Measurements from ENCODE around the gene PPT2. TPM values are rescaled to one million over a fixed set of nuclear protein-coding genes. Genes with fewer than 3 reads are reported as not detected.

PPT2 gene
- polyA plus RNA-seq, 2 of the 4 experiments (the other 2 are of a cell fraction) = 9.3 to 11.7 TPM

DNA sequence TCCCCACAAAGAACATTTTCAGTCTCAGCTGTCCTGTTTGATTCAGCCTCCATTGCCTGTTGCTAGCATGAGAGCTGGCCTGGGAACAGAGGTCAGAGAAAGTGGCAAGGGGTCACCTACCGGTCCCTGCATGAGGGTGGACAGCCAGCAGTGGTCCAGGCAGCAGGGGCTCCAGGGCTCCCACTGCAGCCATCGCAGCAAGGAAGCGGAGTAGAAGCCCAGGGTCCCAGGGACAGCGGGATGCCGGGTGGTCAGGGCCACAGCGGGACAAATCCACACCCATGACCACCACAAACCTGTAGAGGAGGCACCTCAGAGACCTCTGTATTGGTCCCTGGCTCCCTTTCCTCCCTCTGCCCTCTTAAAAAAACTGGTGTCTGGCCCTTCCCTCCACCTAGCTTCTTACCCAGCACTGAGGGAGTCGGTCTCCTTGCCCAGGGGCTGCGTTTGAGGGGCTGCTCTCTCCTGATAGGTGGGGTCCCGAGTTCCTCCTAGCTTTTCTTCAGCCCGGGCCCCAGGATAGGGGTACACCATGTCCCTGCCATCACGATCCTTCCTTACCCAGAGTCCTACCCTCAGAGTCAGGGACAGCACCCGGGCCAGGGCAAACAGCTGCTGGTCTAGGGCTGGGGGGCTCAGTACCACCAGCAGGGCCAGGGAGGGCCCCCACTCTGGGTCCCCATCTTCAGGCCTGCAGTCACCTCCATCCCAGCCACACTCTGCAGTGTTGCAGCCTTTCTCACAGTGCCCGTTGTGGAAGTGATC lies 47.0 kb downstream of the PPT2 start:
- no peak overlapping the region for H3K4me2 ChIP-seq
- WGBS (ENCODE audit: missing lambda C conversion rate) = 43% methylated on average over 7 of the region's 13 CpGs
- peaks cover 10% of the 10 kb centered on the region; the same call in 2 of the 3 replicates for H3K4me1 ChIP-seq
- H3K27ac ChIP-seq = no peak overlapping the region
- no peak for TF ChIP-seq JUNB (IDR thresholded peaks at IDR 0.05)
- no peak for TF ChIP-seq MAFK (IDR thresholded peaks at IDR 0.05; ENCODE audit: partially characterized antibody)
- TF ChIP-seq CBX2 (IDR thresholded peaks at IDR 0.05; ENCODE audit: borderline replicate concordance, low read depth) = no peak
- no peak for TF ChIP-seq HOXA7 (CRISPR knock-in tag; IDR thresholded peaks at IDR 0.05)
- no peak for TF ChIP-seq RARB (CRISPR knock-in tag; IDR thresholded peaks at IDR 0.05)
- ATAC-seq (no peak), FAIRE-seq (no peak), DNase-seq (ENCODE audit: low read depth in 1 of 2, low spot score in 1 of 2) (no peak)
- ChIA-PET CTCF (interaction anchor here (1.0 to 1.4 kb wide), 2 partner anchors 44 to 82 kb away, joined by 4 to 5 read pairs; no protein-coding TSS in a partner anchor), POLR2A (no interaction called here)
- no peak overlapping the region for H3K4me3 ChIP-seq
- no peaks in the 10 kb centered on the region for H3K9me3 ChIP-seq

DNA sequence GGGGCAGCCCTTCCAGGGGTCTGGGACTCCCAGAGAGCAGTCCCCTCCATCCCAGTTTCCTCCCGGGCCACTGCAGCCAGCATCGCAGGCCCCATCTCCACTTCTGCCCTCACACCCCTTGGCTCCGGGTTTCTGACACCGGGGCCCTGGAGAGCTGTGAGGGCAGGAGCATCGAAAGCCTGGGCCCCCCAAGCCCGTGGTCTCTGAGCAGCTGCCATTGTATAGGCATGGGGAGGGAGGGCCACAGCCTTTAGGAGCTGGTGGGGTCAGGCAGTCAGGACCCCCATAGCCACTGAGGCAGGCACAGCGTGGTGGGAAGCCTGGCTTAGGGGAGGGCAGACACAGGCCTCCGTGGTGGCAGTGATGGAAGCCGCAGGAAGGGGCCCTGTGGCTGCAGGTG lies 48.2 kb downstream of the PPT2 start:
- H3K4me2 ChIP-seq = no peak overlapping the region
- peaks cover 3% of the 10 kb centered on the region; the same call in 2 of the 3 replicates for H3K4me1 ChIP-seq
- TF ChIP-seq HDAC2 (IDR thresholded peaks at IDR 0.05) = no peak
- TF ChIP-seq CHD4 (IDR thresholded peaks at IDR 0.05; ENCODE audit: borderline replicate concordance) = no peak
- TF ChIP-seq RCOR1 (IDR thresholded peaks at IDR 0.05; ENCODE audit: low read depth, low read length) = no peak
- no peak for TF ChIP-seq TP53 (CRISPR knock-in tag; IDR thresholded peaks at IDR 0.05)
- no peak for TF ChIP-seq SMC3 (IDR thresholded peaks at IDR 0.05)
- no peak for TF ChIP-seq CBX8 (IDR thresholded peaks at IDR 0.05)
- TF ChIP-seq ZSCAN20 (CRISPR knock-in tag; IDR thresholded peaks at IDR 0.05) = no peak
- no peak for TF ChIP-seq EHF (CRISPR knock-in tag; IDR thresholded peaks at IDR 0.05)
- no peak for TF ChIP-seq HOXB13 (CRISPR knock-in tag; IDR thresholded peaks at IDR 0.05; ENCODE audit: low read depth)
- TF ChIP-seq EHMT2 (IDR thresholded peaks at IDR 0.05; ENCODE audit: low read depth) = no peak
- TF ChIP-seq POLR2AphosphoS2 (conservative IDR thresholded peaks at IDR 0.05; ENCODE audit: low read length) = no peak
- TF ChIP-seq, protein P1, sequence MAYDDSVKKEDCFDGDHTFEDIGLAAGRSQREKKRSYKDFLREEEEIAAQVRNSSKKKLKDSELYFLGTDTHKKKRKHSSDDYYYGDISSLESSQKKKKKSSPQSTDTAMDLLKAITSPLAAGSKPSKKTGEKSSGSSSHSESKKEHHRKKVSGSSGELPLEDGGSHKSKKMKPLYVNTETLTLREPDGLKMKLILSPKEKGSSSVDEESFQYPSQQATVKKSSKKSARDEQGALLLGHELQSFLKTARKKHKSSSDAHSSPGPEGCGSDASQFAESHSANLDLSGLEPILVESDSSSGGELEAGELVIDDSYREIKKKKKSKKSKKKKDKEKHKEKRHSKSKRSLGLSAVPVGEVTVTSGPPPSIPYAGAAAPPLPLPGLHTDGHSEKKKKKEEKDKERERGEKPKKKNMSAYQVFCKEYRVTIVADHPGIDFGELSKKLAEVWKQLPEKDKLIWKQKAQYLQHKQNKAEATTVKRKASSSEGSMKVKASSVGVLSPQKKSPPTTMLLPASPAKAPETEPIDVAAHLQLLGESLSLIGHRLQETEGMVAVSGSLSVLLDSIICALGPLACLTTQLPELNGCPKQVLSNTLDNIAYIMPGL (CRISPR knock-in tag; IDR thresholded peaks at IDR 0.05; ENCODE audit: borderline replicate concordance) = no peak
- no peak for TF ChIP-seq HOXB5 (CRISPR knock-in tag; IDR thresholded peaks at IDR 0.05)
- TF ChIP-seq KDM5A (IDR thresholded peaks at IDR 0.05) = no peak
- TF ChIP-seq KDM1A (IDR thresholded peaks at IDR 0.05; ENCODE audit: low read depth) = no peak
- no peak for TF ChIP-seq CHD2 (IDR thresholded peaks at IDR 0.05; ENCODE audit: low read length, partially characterized antibody)
- TF ChIP-seq ZC3H11A (IDR thresholded peaks at IDR 0.05) = no peak
- TF ChIP-seq ZFP36 (IDR thresholded peaks at IDR 0.05; ENCODE audit: borderline replicate concordance, partially characterized antibody) = no peak
- H3K27ac ChIP-seq = no peak overlapping the region
- DNase-seq (ENCODE audit: low read depth in 1 of 2, low spot score in 1 of 2) (no peak), FAIRE-seq (no peak), ATAC-seq (no peak)
- WGBS (ENCODE audit: missing lambda C conversion rate) = 74% methylated on average over 7 of the region's 9 CpGs
- no peaks in the 10 kb centered on the region for H3K9me3 ChIP-seq
- ChIA-PET CTCF (no interaction called here), POLR2A (no interaction called here)
- no peak overlapping the region for H3K4me3 ChIP-seq

Data from A549 (cell line).